A673 (cell line): Measurements from ENCODE around the gene PDE9A. TPM values are rescaled to one million over a fixed set of nuclear protein-coding genes. Genes with fewer than 3 reads are reported as not detected.

Source experiments
- BruUV-seq: library from RNA; stranded (reverse); fragments of 400-500 nt; replicated peaks from 2 replicates; lab custom pipeline; 2021; lab: Mats Ljungman, UMichigan
- CTCF ChIA-PET: fragments of 300-600 bp; sonication (Branson Sonifier 250); formaldehyde crosslinking; loops from one replicate; lab custom pipeline; 2022; ENCODE audit warnings: antibody characterized with exemption; lab: Charles Lee
- POLR2A ChIA-PET: fragments of 300-600 bp; sonication (Branson Sonifier 250); formaldehyde crosslinking; loops from one replicate; lab custom pipeline; 2022; ENCODE audit warnings: antibody characterized with exemption; ENCODE audit not compliant: low non-redundant PET; lab: Charles Lee
- DNase-seq: peaks from one replicate; pipeline ENCODE4 v3.0.0-alpha.2; 2015; ENCODE audit warnings: low spot score
- H3K27ac ChIP-seq: fragments of 200-600 bp; sonication (generic); 2 replicates; pipeline ENCODE4 v1.5.1; 2016; ENCODE audit warnings: mixed run types, low read depth, mild to moderate bottlenecking, mixed read lengths, antibody characterized with exemption, low read length; ENCODE audit not compliant: poor library complexity, severe bottlenecking
- H3K27me3 ChIP-seq: fragments of 200-600 bp; sonication (generic); replicated peaks from 2 replicates; pipeline ENCODE4 v1.6.1; 2017; ENCODE audit warnings: mixed run types, low read depth, mild to moderate bottlenecking, mixed read lengths, antibody characterized with exemption, low read length; ENCODE audit not compliant: insufficient read depth, poor library complexity
- H3K36me3 ChIP-seq: fragments of 200-600 bp; sonication (generic); 2 replicates; pipeline ENCODE4 v1.6.1; 2016; ENCODE audit warnings: mixed run types, mild to moderate bottlenecking, mixed read lengths, antibody characterized with exemption, low read length; ENCODE audit not compliant: insufficient read depth, poor library complexity, severe bottlenecking
- H3K4me1 ChIP-seq: fragments of 200-600 bp; sonication (generic); 2 replicates; pipeline ENCODE4 v1.6.1; 2017; ENCODE audit warnings: mixed run types, mild to moderate bottlenecking, mixed read lengths, antibody characterized with exemption, low read length; ENCODE audit not compliant: insufficient read depth, poor library complexity, severe bottlenecking
- H3K4me3 ChIP-seq: fragments of 200-600 bp; sonication (generic); 2 replicates; pipeline ENCODE4 v1.5.1; 2016; ENCODE audit warnings: low read depth, mixed run types, mild to moderate bottlenecking, mixed read lengths, low read length; ENCODE audit not compliant: poor library complexity, severe bottlenecking
- H3K9me3 ChIP-seq: fragments of 200-600 bp; sonication (generic); 2 replicates; pipeline ENCODE4 v1.6.1; 2016; ENCODE audit warnings: mixed run types, low read depth, mild to moderate bottlenecking, mixed read lengths, antibody characterized with exemption, low read length; ENCODE audit not compliant: poor library complexity, severe bottlenecking
- CTCF ChIP-seq: fragments of 300-800, 200-600 bp; sonication (generic); conservative IDR thresholded peaks from 2 replicates; pipeline ENCODE4 v1.5.1; 2017; ENCODE audit warnings: low read depth, mild to moderate bottlenecking, antibody characterized with exemption, low read length, moderate library complexity, mixed read lengths
- EZH2 ChIP-seq: fragments of 200-600 bp; sonication (generic); IDR thresholded peaks from 2 replicates; pipeline ENCODE4 v1.6.1; 2017; ENCODE audit warnings: borderline replicate concordance, low read depth, mild to moderate bottlenecking, mixed read lengths, antibody characterized with exemption, low read length; ENCODE audit not compliant: poor library complexity, severe bottlenecking
- intact Hi-C: fragments of 100-400 bp; cut with micrococcal nuclease; formaldehyde crosslinking; loops from one replicate; pipeline ENCODE4 v1.10.0; 2022; ENCODE audit not compliant: unreplicated experiment
- total RNA-seq: library from RNA; stranded (reverse); gene quantifications from 2 replicates; pipeline ENCODE4 v1.2.3, GENCODE V29; 2021

PDE9A gene
- total RNA-seq, 1 experiment from 2014 or later: 14.3 TPM

DNA sequence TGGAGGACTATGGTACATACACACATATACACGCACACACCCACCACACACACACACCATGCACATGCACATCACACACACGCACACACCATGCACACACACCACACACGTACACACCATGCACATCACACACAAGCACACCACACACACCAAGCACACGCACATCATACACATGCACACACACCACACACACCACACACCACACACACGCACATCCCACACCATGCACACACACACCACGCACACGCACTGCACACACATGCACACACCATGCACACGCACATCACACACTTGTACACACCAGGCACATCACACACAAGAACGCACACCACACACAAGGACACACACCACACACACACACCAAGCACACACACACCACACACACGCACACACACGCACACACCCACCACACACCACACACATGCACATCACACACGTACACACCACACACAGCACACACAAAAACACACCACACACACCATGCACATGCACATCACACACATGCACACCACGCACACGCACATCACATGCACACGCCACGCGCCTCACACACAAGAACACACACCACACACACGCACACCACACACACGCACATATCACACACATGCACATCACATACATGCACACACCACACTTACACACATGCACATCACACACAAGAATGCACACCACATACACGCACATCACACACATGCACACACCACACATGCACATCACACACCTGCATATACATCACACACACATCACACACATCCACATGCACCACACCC, 9.2 kb downstream of the PDE9A start:
- POLR2A ChIA-PET: no interaction called here
- CTCF ChIA-PET: no interaction called here
- intact Hi-C loops: no loop called here

DNA sequence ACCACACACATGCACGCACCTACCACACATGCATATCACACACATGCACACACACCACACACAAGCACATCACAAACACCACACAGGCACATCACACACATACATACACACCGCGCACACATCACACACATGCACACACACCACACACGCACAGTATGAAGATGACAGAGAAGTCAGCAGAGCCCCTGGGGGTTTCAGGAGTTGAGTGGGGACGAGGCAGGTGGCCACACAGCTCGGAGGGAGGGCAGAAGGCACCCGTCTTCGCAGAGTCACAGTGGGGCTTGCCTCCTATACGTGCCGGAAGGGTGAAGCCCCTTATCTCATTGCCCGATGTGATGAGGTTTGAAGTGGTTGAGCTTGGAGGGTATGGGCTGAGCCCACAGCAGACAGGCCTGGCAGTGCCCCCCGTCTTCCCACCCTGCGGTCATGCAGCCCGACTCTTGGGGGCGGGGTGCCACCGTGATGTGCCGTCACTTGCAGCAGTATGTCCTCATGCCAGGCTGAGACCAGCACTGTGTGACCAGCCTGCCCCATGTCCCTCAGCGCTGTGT, 9.9 kb downstream of the PDE9A start:
- ChIA-PET POLR2A (no interaction called here), CTCF (no interaction called here)
- no peak overlapping the region for H3K4me3 ChIP-seq
- H3K4me1 ChIP-seq: peaks cover 16% of the 10 kb centered on the region
- H3K36me3 ChIP-seq: no peaks in the 10 kb centered on the region
- no peak for TF ChIP-seq EZH2
- no peak for TF ChIP-seq CTCF
- intact Hi-C loops: no loop called here
- no peak for DNase-seq
- H3K9me3 ChIP-seq: no peaks in the 10 kb centered on the region
- H3K27ac ChIP-seq: no peak overlapping the region
- no TSS peak for BruUV-seq
- H3K27me3 ChIP-seq: no peaks in the 10 kb centered on the region

More for the DNA sequence above, 9.2 kb downstream of the PDE9A start:
- no peak overlapping the region for H3K4me3 ChIP-seq
- DNase-seq: no peak
- peaks cover 11% of the 10 kb centered on the region for H3K4me1 ChIP-seq
- H3K36me3 ChIP-seq: no peaks in the 10 kb centered on the region
- no TSS peak for BruUV-seq
- TF ChIP-seq EZH2 (no peak), CTCF (no peak)
- H3K27ac ChIP-seq: no peak overlapping the region
- H3K27me3 ChIP-seq: no peaks in the 10 kb centered on the region
- no peaks in the 10 kb centered on the region for H3K9me3 ChIP-seq

DNA sequence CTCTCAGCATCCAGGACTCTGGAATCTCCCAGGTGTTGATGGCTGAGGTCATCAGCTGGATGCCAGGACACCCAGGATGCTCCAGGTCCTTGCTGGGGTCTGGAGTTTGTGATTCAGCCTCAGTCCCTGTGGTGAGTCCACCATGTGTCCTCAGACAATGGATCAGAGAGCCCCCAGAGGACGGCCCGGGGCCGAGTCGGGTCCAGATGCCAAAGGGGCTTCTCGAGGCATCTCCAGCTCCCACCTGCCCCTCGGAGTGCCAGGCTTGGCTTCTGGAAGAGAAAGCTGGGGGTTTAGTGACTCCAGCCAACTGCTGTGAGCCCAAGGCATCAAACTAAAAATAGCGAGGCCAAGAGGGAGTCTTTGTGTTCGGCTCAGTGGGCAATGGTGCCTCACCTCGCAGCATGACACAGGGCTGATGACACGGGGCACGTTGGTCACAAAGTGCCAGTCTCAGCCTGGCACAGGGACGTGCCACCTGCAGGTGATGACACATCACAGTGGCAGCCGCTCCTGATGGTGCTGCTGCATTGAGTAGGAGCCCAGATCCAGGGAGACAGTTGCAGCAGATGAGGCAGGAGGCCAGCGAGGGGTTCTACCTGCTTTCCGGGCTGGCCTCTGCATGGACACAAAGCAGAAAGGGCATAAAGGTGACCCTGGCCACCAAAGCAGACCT, 10.6 kb downstream of the PDE9A start:
- H3K27me3 ChIP-seq: no peaks in the 10 kb centered on the region
- CTCF ChIA-PET: no interaction called here
- TF ChIP-seq CTCF (no peak), EZH2 (no peak)
- no peaks in the 10 kb centered on the region for H3K36me3 ChIP-seq
- intact Hi-C loops: no loop called here
- H3K27ac ChIP-seq: no peak overlapping the region
- BruUV-seq: no TSS peak
- DNase-seq: no peak
- H3K9me3 ChIP-seq: no peaks in the 10 kb centered on the region
- POLR2A ChIA-PET: no interaction called here
- H3K4me1 ChIP-seq: peaks cover 23% of the 10 kb centered on the region
- H3K4me3 ChIP-seq: no peak overlapping the region
